Mononuclear cell (primary cell): ENCODE results near the gene ACADSB. TPM values are rescaled to one million over a fixed set of nuclear protein-coding genes. Genes with fewer than 3 reads are reported as not detected.

Experiments
- H3K27me3 ChIP-seq: 2 replicates; pipeline ENCODE4 v1.6.0; 2011; ENCODE audit warnings: low read length, control low read depth; ENCODE audit not compliant: insufficient read depth
- H3K4me1 ChIP-seq: 2 replicates; pipeline ENCODE4 v1.5.1; 2011; ENCODE audit warnings: mild to moderate bottlenecking, low read length, control low read depth; ENCODE audit not compliant: insufficient read depth
- H3K4me3 ChIP-seq: 2 replicates; pipeline ENCODE4 v1.5.1; 2011; ENCODE audit warnings: mild to moderate bottlenecking, low read length, moderate library complexity
- H3K9me3 ChIP-seq: 2 replicates; pipeline ENCODE4 v1.5.1; 2011; ENCODE audit warnings: low read depth, mild to moderate bottlenecking, control low read depth, low read length
- total RNA-seq: library from RNA; depleted of rRNA; stranded (reverse); fragments of >200 nt; gene quantifications from one replicate; pipeline ENCODE4 v1.2.3, GENCODE V29; 2012

ACADSB gene
- total RNA-seq, 1 donor = 6.4 TPM

GRCh38 chr10:123016228-123016627, 7.4 kb downstream of the ACADSB start:
- H3K9me3 ChIP-seq = no peaks in the 10 kb centered on the region
- H3K4me3 ChIP-seq = no peak overlapping the region
- no peaks in the 10 kb centered on the region for H3K4me1 ChIP-seq
- no peaks in the 10 kb centered on the region for H3K27me3 ChIP-seq

- H3K4me3 ChIP-seq = no peak overlapping the region
- H3K27me3 ChIP-seq = no peaks in the 10 kb centered on the region
- H3K4me1 ChIP-seq = no peaks in the 10 kb centered on the region
- no peaks in the 10 kb centered on the region for H3K9me3 ChIP-seq
Measured at GRCh38 chr10:123017421-123018165, 8.8 kb downstream of the ACADSB start.

- H3K27me3 ChIP-seq = no peaks in the 10 kb centered on the region
- H3K4me1 ChIP-seq = no peaks in the 10 kb centered on the region
- H3K9me3 ChIP-seq = no peaks in the 10 kb centered on the region
- H3K4me3 ChIP-seq = no peak overlapping the region
Measured at GRCh38 chr10:123018531-123018930, 9.7 kb downstream of the ACADSB start.

GRCh38 chr10:123019264-123019663, 10.5 kb downstream of the ACADSB start:
- no peaks in the 10 kb centered on the region for H3K4me1 ChIP-seq
- H3K9me3 ChIP-seq = no peaks in the 10 kb centered on the region
- H3K27me3 ChIP-seq = no peaks in the 10 kb centered on the region
- H3K4me3 ChIP-seq = no peak overlapping the region

- H3K27me3 ChIP-seq = no peaks in the 10 kb centered on the region
- no peaks in the 10 kb centered on the region for H3K9me3 ChIP-seq
- H3K4me1 ChIP-seq = no peaks in the 10 kb centered on the region
- no peak overlapping the region for H3K4me3 ChIP-seq
Measured at GRCh38 chr10:123019941-123020703, 11.3 kb downstream of the ACADSB start.

GRCh38 chr10:123021517-123021916, 12.7 kb downstream of the ACADSB start:
- Histone ChIP-seq H3K4me3 (no peak overlapping the region), H3K27me3 (no peaks in the 10 kb centered on the region), H3K9me3 (no peaks in the 10 kb centered on the region), H3K4me1 (no peaks in the 10 kb centered on the region)

- Histone ChIP-seq H3K9me3 (no peaks in the 10 kb centered on the region), H3K27me3 (no peaks in the 10 kb centered on the region), H3K4me1 (no peaks in the 10 kb centered on the region), H3K4me3 (no peak overlapping the region)
Measured at GRCh38 chr10:123024540-123024939, 15.7 kb downstream of the ACADSB start.

- no peak overlapping the region for H3K4me3 ChIP-seq
- H3K4me1 ChIP-seq = no peaks in the 10 kb centered on the region
- no peaks in the 10 kb centered on the region for H3K27me3 ChIP-seq
- H3K9me3 ChIP-seq = no peaks in the 10 kb centered on the region
Measured at GRCh38 chr10:123026302-123026701, 17.5 kb downstream of the ACADSB start.

- no peaks in the 10 kb centered on the region for H3K9me3 ChIP-seq
- H3K4me3 ChIP-seq = no peak overlapping the region
- no peaks in the 10 kb centered on the region for H3K27me3 ChIP-seq
- no peaks in the 10 kb centered on the region for H3K4me1 ChIP-seq
Measured at GRCh38 chr10:123027861-123028260, 19.1 kb downstream of the ACADSB start.

- no peaks in the 10 kb centered on the region for H3K9me3 ChIP-seq
- H3K27me3 ChIP-seq = no peaks in the 10 kb centered on the region
- H3K4me3 ChIP-seq = no peak overlapping the region
- no peaks in the 10 kb centered on the region for H3K4me1 ChIP-seq
Measured at GRCh38 chr10:123031124-123031523, 22.3 kb downstream of the ACADSB start.

GRCh38 chr10:123034332-123034731, 25.5 kb downstream of the ACADSB start:
- no peaks in the 10 kb centered on the region for H3K9me3 ChIP-seq
- H3K4me1 ChIP-seq = peaks cover 8% of the 10 kb centered on the region
- H3K27me3 ChIP-seq = no peaks in the 10 kb centered on the region
- H3K4me3 ChIP-seq = no peak overlapping the region

GRCh38 chr10:123035467-123036086, 26.8 kb downstream of the ACADSB start:
- no peaks in the 10 kb centered on the region for H3K9me3 ChIP-seq
- no peak overlapping the region for H3K4me3 ChIP-seq
- no peaks in the 10 kb centered on the region for H3K27me3 ChIP-seq
- peaks cover 9% of the 10 kb centered on the region for H3K4me1 ChIP-seq

- Histone ChIP-seq H3K4me1 (peaks cover 9% of the 10 kb centered on the region), H3K4me3 (no peak overlapping the region), H3K27me3 (no peaks in the 10 kb centered on the region), H3K9me3 (no peaks in the 10 kb centered on the region)
Measured at GRCh38 chr10:123038782-123039631, 30.2 kb downstream of the ACADSB start.

GRCh38 chr10:123039632-123039930, 30.8 kb downstream of the ACADSB start:
- Histone ChIP-seq H3K27me3 (no peaks in the 10 kb centered on the region), H3K9me3 (no peaks in the 10 kb centered on the region), H3K4me1 (peaks cover 9% of the 10 kb centered on the region), H3K4me3 (no peak overlapping the region)
